HG03159 (cell line): ENCODE data around the gene SLC4A4.

Experiments used
- ATAC-seq: cut with Tn5 transposase; IDR thresholded peaks from one replicate; pipeline ENCODE4 v1.9.1; 2021; ENCODE audit warnings: mild to moderate bottlenecking, moderate library complexity; ENCODE audit not compliant: unreplicated experiment

Gene SLC4A4

GRCh38 chr4:71592793-71593192 lies 254.0 kb downstream of the SLC4A4 start:
- ATAC-seq = no peak

DNA sequence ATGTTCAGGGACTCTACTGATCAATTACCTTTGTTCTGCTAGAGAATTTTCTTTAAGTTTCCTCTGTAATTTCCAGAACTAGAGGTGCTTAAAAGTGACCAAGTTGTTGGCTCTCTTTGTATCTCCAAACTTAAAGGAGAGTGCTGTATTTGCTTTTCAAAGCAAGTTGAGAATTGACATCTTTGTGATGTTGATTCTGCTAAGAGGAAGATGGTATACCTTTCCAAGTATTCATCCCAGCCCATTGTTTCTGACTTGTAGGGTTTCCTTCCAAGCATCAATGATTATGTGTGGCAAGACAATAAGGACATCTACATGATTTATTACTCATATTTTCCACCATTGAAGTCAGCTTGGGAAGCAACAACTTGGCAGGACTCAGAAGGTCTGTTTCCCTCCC lies 254.5 kb downstream of the SLC4A4 start:
- ATAC-seq = no peak

GRCh38 chr4:71595576-71596108 lies 256.8 kb downstream of the SLC4A4 start:
- no peak for ATAC-seq

- no peak for ATAC-seq
Observed at GRCh38 chr4:71599578-71599977, 260.8 kb downstream of the SLC4A4 start.

GRCh38 chr4:71602289-71602900 lies 263.6 kb downstream of the SLC4A4 start:
- no peak for ATAC-seq

DNA sequence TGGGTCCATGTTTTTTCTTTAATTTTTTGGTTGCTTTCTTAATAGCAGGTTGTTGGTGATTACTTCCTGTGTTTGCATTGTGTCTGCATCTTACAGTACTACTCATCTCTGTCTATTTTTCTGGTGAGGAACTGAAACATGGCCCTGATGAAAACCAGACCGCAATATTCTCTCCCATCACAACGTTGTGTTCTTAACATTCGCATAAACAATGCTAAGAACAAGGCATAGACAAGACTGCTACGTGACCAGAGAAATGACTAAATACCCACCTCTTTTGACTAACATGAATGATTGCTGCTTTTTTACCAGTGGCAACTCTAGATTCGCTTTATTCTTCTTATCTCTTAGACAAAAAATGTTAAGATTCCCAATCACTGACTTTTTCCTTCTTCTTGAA lies 266.0 kb downstream of the SLC4A4 start:
- peak; percentile 95 for ATAC-seq

DNA sequence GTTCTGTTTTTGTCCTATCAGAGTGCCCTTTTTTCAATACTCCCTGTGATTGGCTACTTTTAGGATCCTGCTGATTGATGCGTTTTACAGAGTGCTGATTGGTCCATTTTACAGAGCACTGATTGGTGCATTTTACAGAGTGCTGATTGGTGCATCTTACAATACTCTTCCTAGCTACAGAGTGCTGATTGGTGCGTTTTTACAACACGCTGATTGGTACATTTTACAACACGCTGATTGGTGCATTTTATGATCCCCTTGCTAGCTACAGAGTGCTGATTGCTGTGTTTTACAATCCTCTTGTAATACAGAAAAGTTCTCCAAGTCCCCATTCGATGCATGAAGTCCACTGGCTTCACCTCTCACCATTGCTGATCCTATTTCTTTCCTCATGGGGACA lies 268.3 kb downstream of the SLC4A4 start:
- ATAC-seq = no peak

DNA sequence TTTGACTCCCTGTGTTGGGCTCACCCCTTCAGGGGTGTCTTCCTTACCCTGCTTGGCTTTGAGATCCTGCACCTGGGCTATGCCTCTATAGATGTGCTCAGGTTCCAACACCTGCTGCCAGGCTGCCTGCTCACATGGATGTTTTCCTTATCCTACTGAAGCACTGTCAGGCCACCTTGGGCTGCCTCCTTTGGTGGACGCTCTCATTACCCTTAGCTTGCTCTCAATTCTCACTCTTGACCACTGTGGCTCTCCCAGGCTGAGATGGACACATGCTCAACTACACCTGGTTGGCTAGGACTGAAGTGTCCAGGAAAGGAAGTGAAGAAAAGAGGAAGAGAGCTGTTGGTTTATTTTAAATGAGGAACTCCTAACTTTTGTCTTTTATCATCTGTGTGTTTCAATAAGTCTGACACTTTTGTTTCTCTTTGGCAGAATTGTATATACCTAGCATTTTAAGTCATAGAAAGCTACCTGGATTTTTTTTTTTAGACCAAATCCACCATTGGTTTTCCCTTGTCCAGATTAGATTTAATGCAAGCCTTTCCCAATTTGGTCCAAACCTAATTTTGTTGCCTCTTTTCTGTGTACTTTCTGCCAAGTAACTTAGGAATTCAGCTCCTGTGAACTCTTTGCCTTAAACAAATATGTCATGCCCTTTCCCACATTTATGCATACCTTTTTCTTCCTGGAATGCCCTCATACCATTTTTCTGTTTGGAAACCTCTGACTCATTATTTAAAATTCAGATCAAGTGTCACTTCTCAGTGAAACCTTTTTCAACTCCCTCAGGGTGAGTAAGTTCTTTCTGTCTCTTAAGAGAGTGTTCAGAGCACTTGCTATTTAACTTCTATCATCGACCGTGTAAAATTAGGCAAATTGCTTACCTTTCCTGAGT lies 269.2 kb downstream of the SLC4A4 start:
- no peak for ATAC-seq

DNA sequence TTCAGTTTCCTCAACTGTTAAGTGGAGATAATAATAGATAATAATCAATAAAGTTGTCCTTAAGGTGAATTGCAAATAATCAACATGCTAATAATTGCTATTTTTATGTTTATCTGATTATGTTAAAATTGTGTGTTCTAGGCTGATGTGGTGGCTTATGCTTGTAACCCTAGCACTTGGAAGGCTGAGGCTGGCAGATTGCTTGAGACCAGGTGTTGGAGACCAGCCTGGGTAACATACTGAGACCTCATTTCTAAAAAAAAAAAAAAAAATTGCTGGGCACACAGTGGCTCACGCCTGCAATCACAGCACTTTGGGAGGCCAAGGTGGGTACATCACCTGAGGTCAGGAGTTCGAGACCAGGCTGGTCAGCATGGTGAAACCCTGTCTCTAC lies 269.9 kb downstream of the SLC4A4 start:
- ATAC-seq = no peak

DNA sequence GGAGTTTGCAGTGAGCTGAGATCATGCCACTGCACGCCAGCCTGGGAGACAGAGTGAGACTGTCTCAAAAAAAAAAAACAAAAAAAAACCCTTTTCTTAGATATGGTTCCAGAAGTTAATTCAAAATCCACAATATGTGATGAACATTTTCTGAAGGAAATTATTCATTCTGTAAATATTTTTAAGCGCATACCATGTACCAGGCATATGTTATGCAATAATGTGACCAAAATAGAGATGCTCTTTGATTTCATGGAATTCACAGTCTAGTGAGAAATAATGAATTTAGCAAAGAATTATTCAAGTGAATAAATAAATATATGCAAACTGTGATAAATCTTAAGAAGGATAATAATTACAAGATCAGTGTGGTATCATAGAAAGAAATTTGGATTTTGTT lies 270.3 kb downstream of the SLC4A4 start:
- ATAC-seq = no peak

- no peak for ATAC-seq
Observed at GRCh38 chr4:71609651-71610050, 270.8 kb downstream of the SLC4A4 start.

- no peak for ATAC-seq
Observed at GRCh38 chr4:71614621-71615020, 275.8 kb downstream of the SLC4A4 start.

GRCh38 chr4:71616168-71616811 lies 277.5 kb downstream of the SLC4A4 start:
- ATAC-seq = no peak
